H9 (cell line): ENCODE data around the gene MYCBPAP. TPM values are rescaled to one million over a fixed set of nuclear protein-coding genes. Genes with fewer than 3 reads are reported as not detected.

Source experiments
- DNase-seq: peaks from one replicate; pipeline ENCODE4 v3.0.0-alpha.2; 2017
- H2AFZ ChIP-seq: one replicate; pipeline ENCODE4 v1.6.1; 2013; ENCODE audit warnings: mild to moderate bottlenecking, low read length, control low read depth, moderate library complexity
- H2AK5ac ChIP-seq: 2 replicates; pipeline ENCODE4 v1.6.1; 2013; ENCODE audit warnings: low read length, control low read depth, mixed read lengths; ENCODE audit not compliant: insufficient read length
- H2BK120ac ChIP-seq: one replicate; pipeline ENCODE4 v1.6.1; 2013; ENCODE audit warnings: low read depth, mild to moderate bottlenecking, low read length, control low read depth, inconsistent platforms; ENCODE audit not compliant: poor library complexity, severe bottlenecking
- H2BK12ac ChIP-seq: 2 replicates; pipeline ENCODE4 v1.6.1; 2013; ENCODE audit warnings: low read length, control low read depth, mixed read lengths, low read depth; ENCODE audit not compliant: insufficient read length
- H2BK15ac ChIP-seq: 2 replicates; pipeline ENCODE4 v1.6.1; 2013; ENCODE audit warnings: low read depth, low read length, control low read depth
- H2BK20ac ChIP-seq: one replicate; pipeline ENCODE4 v1.6.1; 2013; ENCODE audit warnings: low read depth, mild to moderate bottlenecking, low read length, control low read depth, inconsistent platforms; ENCODE audit not compliant: poor library complexity, severe bottlenecking
- H2BK5ac ChIP-seq: 2 replicates; pipeline ENCODE4 v1.6.1; 2013; ENCODE audit warnings: low read length, control low read depth, mixed read lengths; ENCODE audit not compliant: insufficient read length
- H3K14ac ChIP-seq: 2 replicates; pipeline ENCODE4 v1.6.1; 2013; ENCODE audit warnings: low read length, control low read depth; ENCODE audit not compliant: insufficient read depth
- H3K18ac ChIP-seq: 2 replicates; pipeline ENCODE4 v1.6.1; 2013; ENCODE audit warnings: low read depth, mild to moderate bottlenecking, mixed read lengths, low read length, control low read depth; ENCODE audit not compliant: insufficient read length
- H3K23ac ChIP-seq: 2 replicates; pipeline ENCODE4 v1.6.1; 2013; ENCODE audit warnings: low read length, control low read depth, mixed read lengths, low read depth; ENCODE audit not compliant: insufficient read length
- H3K23me2 ChIP-seq: 2 replicates; pipeline ENCODE4 v1.6.1; 2013; ENCODE audit warnings: low read depth, mild to moderate bottlenecking, mixed read lengths, low read length, control low read depth; ENCODE audit not compliant: insufficient read length, poor library complexity, severe bottlenecking
- H3K27ac ChIP-seq: 2 replicates; pipeline ENCODE4 v1.5.1; 2013; ENCODE audit warnings: low read length, control low read depth, mixed read lengths, low read depth; ENCODE audit not compliant: insufficient read length
- H3K27me3 ChIP-seq: 2 replicates; pipeline ENCODE4 v1.6.1; 2013; ENCODE audit warnings: low read length, control low read depth, inconsistent platforms; ENCODE audit not compliant: insufficient read depth
- H3K4ac ChIP-seq: 2 replicates; pipeline ENCODE4 v1.6.1; 2013; ENCODE audit warnings: low read depth, mild to moderate bottlenecking, control low read depth, inconsistent platforms, low read length, moderate library complexity
- H3K4me1 ChIP-seq: 2 replicates; pipeline ENCODE4 v1.6.1; 2013; ENCODE audit warnings: low read length, control low read depth, inconsistent platforms; ENCODE audit not compliant: insufficient read depth
- H3K4me2 ChIP-seq: 2 replicates; pipeline ENCODE4 v1.6.1; 2013; ENCODE audit warnings: low read length, control low read depth, mixed read lengths; ENCODE audit not compliant: insufficient read length, insufficient read depth
- H3K56ac ChIP-seq: 2 replicates; pipeline ENCODE4 v1.6.1; 2013; ENCODE audit warnings: low read depth, mild to moderate bottlenecking, mixed read lengths, low read length, control low read depth; ENCODE audit not compliant: insufficient read length
- H3K79me1 ChIP-seq: 2 replicates; pipeline ENCODE4 v1.6.1; 2013; ENCODE audit warnings: low read depth, mild to moderate bottlenecking, moderate library complexity, low read length, control low read depth, inconsistent platforms; ENCODE audit not compliant: insufficient read depth, poor library complexity, severe bottlenecking
- H3K79me2 ChIP-seq: 2 replicates; pipeline ENCODE4 v1.6.1; 2013; ENCODE audit warnings: low read length, control low read depth, inconsistent platforms; ENCODE audit not compliant: insufficient read depth
- H3K9ac ChIP-seq: 2 replicates; pipeline ENCODE4 v1.6.1; 2013; ENCODE audit warnings: low read length, control low read depth, mixed read lengths; ENCODE audit not compliant: insufficient read length; ENCODE audit errors: extremely low read depth
- H3K9me3 ChIP-seq: one replicate; pipeline ENCODE4 v1.6.1; 2013; ENCODE audit warnings: low read depth, low read length, inconsistent platforms; ENCODE audit not compliant: control insufficient read depth
- H3T11ph ChIP-seq: one replicate; pipeline ENCODE4 v1.6.1; 2013; ENCODE audit warnings: mild to moderate bottlenecking, low read length, control low read depth, inconsistent platforms
- H4K20me1 ChIP-seq: one replicate; pipeline ENCODE4 v1.6.1; 2013; ENCODE audit not compliant: control insufficient read depth, insufficient read length, insufficient read depth
- H4K5ac ChIP-seq: 2 replicates; pipeline ENCODE4 v1.6.1; 2013; ENCODE audit warnings: low read depth, mild to moderate bottlenecking, mixed read lengths, low read length, control low read depth; ENCODE audit not compliant: insufficient read length
- H4K8ac ChIP-seq: replicated peaks from 2 replicates; pipeline ENCODE4 v1.6.1; 2013; ENCODE audit warnings: low read length, control low read depth, mixed read lengths, low read depth; ENCODE audit not compliant: insufficient read length
- H4K91ac ChIP-seq: 2 replicates; pipeline ENCODE4 v1.6.1; 2013; ENCODE audit warnings: low read depth, mild to moderate bottlenecking, moderate library complexity, mixed read lengths, low read length, control low read depth; ENCODE audit not compliant: insufficient read length
- H3K27ac Mint-ChIP-seq, 3 experiments: 2 replicates in 2 of 3; 3 replicates in 1 of 3; pipeline ENCODE4 v1.8.0; 2020 to 2021; ENCODE audit warnings: mixed read lengths in 3 of 3, mild to moderate bottlenecking in 1 of 3, moderate library complexity in 1 of 3
- H3K27me3 Mint-ChIP-seq: 2 replicates; pipeline ENCODE4 v1.8.0; 2021; ENCODE audit warnings: low read depth, mild to moderate bottlenecking, moderate library complexity, mixed read lengths
- H3K36me3 Mint-ChIP-seq, 3 experiments: 2 replicates in 2 of 3; 3 replicates in 1 of 3; pipeline ENCODE4 v1.8.0; 2020 to 2021; ENCODE audit warnings: low read depth in 3 of 3, mixed read lengths in 3 of 3; ENCODE audit not compliant: insufficient read depth in 1 of 3
- H3K4me1 Mint-ChIP-seq, 2 experiments: 2 replicates each; pipeline ENCODE4 v1.8.0; 2020; ENCODE audit warnings: mixed read lengths in 2 of 2
- H3K4me3 Mint-ChIP-seq, 2 experiments: 2 replicates in 1 of 2; 3 replicates in 1 of 2; pipeline ENCODE4 v1.8.0; 2020 to 2021; ENCODE audit warnings: mild to moderate bottlenecking in 2 of 2, mixed read lengths in 2 of 2, moderate library complexity in 1 of 2
- H3K9me3 Mint-ChIP-seq, 2 experiments: 2 replicates in 1 of 2; 3 replicates in 1 of 2; pipeline ENCODE4 v1.8.0; 2020; ENCODE audit warnings: mild to moderate bottlenecking in 2 of 2, mixed read lengths in 2 of 2, moderate library complexity in 1 of 2
- CTCF ChIP-seq: fragments of 200-600 bp; sonication (generic); conservative IDR thresholded peaks from 3 replicates; pipeline ENCODE4 v1.8.0; 2021; ENCODE audit warnings: antibody characterized with exemption, mild to moderate bottlenecking
- WGBS: extraction: QIAGEN DNeasy Blood & Tissue Kit; methylation state at CpG from one replicate; pipeline ENCODE4 v1.1.7; 2013; ENCODE audit warnings: missing lambda C conversion rate, low lambda C conversion rate, mixed read lengths; ENCODE audit not compliant: insufficient read length; ENCODE audit errors: extremely low coverage; 5-methylcytosine and 5-hydroxymethylcytosine counted together
- total RNA-seq: library from RNA; stranded (reverse); gene quantifications from 2 replicates; pipeline ENCODE4 v1.2.1, GENCODE V29; 2021

MYCBPAP gene
- total RNA-seq, 1 experiment from 2014 or later, result 1.7 TPM

- Mint-ChIP-seq H3K36me3 (no peaks in the 10 kb centered on the region; a peak in 1 of 7 replicates), H3K27ac (no peak overlapping the region), H3K27me3 (peaks cover 17% of the 10 kb centered on the region), H3K4me1 (peaks cover 8 to 11% of the 10 kb centered on the region in 2 experiments; a peak in 2 of 4 replicates), H3K9me3 (no peaks in the 10 kb centered on the region; a peak in 1 of 5 replicates), H3K4me3 (no peak overlapping the region)
- Histone ChIP-seq H3K9me3 (no peaks in the 10 kb centered on the region), H3K14ac (no peak overlapping the region), H3K23me2 (no peaks in the 10 kb centered on the region), H3K4ac (no peak overlapping the region), H2AK5ac (no peak overlapping the region), H3K79me2 (no peaks in the 10 kb centered on the region), H3T11ph (no peak overlapping the region), H3K27ac (no peak overlapping the region), H3K4me2 (no peak overlapping the region), H4K91ac (no peak overlapping the region), H3K56ac (no peak overlapping the region), H3K27me3 (no peaks in the 10 kb centered on the region), H2BK5ac (no peak overlapping the region), H3K23ac (no peak overlapping the region), H3K18ac (no peak overlapping the region), H2BK12ac (no peak overlapping the region), H4K5ac (no peak overlapping the region), H2BK20ac (no peak overlapping the region), H2BK120ac (no peak overlapping the region), H3K4me1 (no peaks in the 10 kb centered on the region; the same call in 1 of the 2 replicates), H4K20me1 (no peaks in the 10 kb centered on the region), H2BK15ac (no peak overlapping the region), H3K79me1 (no peaks in the 10 kb centered on the region), H2AFZ (no peak overlapping the region), H3K9ac (no peak overlapping the region), H4K8ac (no peak overlapping the region)
- no peak for DNase-seq
- WGBS, result no CpG with 5 or more reads among the region's 19 CpGs
- no peak for TF ChIP-seq CTCF
Measured at GRCh38 chr17:50549256-50549941, 41.2 kb downstream of the MYCBPAP start.
